HepG2 (cell line): ENCODE measurements around the gene SCN7A. TPM values are rescaled to one million over a fixed set of nuclear protein-coding genes. Genes with fewer than 3 reads are reported as not detected.

Experiments used
- FOXP1 ChIP-seq, 2 experiments: fragments of 450-650 bp in 1 of 2; IDR thresholded peaks; 2 replicates each; pipeline ENCODE4 v1.6.1; 2017 to 2018; ENCODE audit warnings: antibody characterized with exemption in 1 of 2
- HCFC1 ChIP-seq: fragments of 150-350 bp; IDR thresholded peaks from 2 replicates; pipeline ENCODE4 v1.6.1; 2014; ENCODE audit warnings: low read depth, low read length
- HNF4A ChIP-seq: sonication (generic); formaldehyde crosslinking; IDR thresholded peaks from 2 replicates; pipeline ENCODE4 v1.4.0; 2020; ENCODE audit warnings: missing genetic modification reagents
- HOXA7 ChIP-seq: sonication (generic); formaldehyde crosslinking; IDR thresholded peaks from 2 replicates; pipeline ENCODE4 v1.8.1; 2022; ENCODE audit warnings: mild to moderate bottlenecking, missing genetic modification reagents, moderate library complexity
- KLF13 ChIP-seq: sonication (generic); formaldehyde crosslinking; IDR thresholded peaks from 2 replicates; pipeline ENCODE4 v1.4.0; 2020; ENCODE audit warnings: mild to moderate bottlenecking, missing genetic modification reagents
- MEF2D ChIP-seq: sonication (generic); formaldehyde crosslinking; IDR thresholded peaks from 2 replicates; pipeline ENCODE4 v1.5.1; 2020; ENCODE audit warnings: mild to moderate bottlenecking, missing genetic modification reagents
- MXI1 ChIP-seq: IDR thresholded peaks from 3 replicates; pipeline ENCODE4 v1.6.1; 2012; ENCODE audit warnings: low read depth, low read length, inconsistent platforms, borderline replicate concordance
- NFYB ChIP-seq: sonication (generic); formaldehyde crosslinking; IDR thresholded peaks from 2 replicates; pipeline ENCODE4 v1.4.0; 2020; ENCODE audit warnings: missing genetic modification reagents
- NR1H2 ChIP-seq: sonication (generic); formaldehyde crosslinking; IDR thresholded peaks from 2 replicates; pipeline ENCODE4 v1.8.1; 2022; ENCODE audit warnings: low read depth, missing genetic modification reagents, borderline replicate concordance
- ONECUT2 ChIP-seq: sonication (generic); formaldehyde crosslinking; IDR thresholded peaks from 2 replicates; pipeline ENCODE4 v1.4.0; 2020; ENCODE audit warnings: missing genetic modification reagents
- SUZ12 ChIP-seq: fragments of 150-350 bp; IDR thresholded peaks from 2 replicates; pipeline ENCODE4 v1.6.1; 2014; ENCODE audit warnings: low read depth, low read length
- YY1 ChIP-seq: IDR thresholded peaks from 2 replicates; pipeline ENCODE4 v1.6.1; 2011; ENCODE audit warnings: low read length, low read depth, moderate library complexity, mild to moderate bottlenecking; ENCODE audit not compliant: insufficient read depth, insufficient replicate concordance
- ZFP1 ChIP-seq: IDR thresholded peaks from 2 replicates; pipeline ENCODE4 v1.6.1; 2016
- ZFP82 ChIP-seq: sonication (generic); formaldehyde crosslinking; IDR thresholded peaks from 2 replicates; pipeline ENCODE4 v1.5.1; 2020; ENCODE audit warnings: mild to moderate bottlenecking, missing genetic modification reagents, borderline replicate concordance
- ZNF496 ChIP-seq: sonication (generic); formaldehyde crosslinking; IDR thresholded peaks from 2 replicates; pipeline ENCODE4 v1.8.1; 2023; ENCODE audit warnings: mild to moderate bottlenecking, moderate library complexity, missing genetic modification reagents; ENCODE audit not compliant: insufficient replicate concordance
- ZNF567 ChIP-seq: sonication (generic); formaldehyde crosslinking; IDR thresholded peaks from 2 replicates; pipeline ENCODE4 v1.8.1; 2023; ENCODE audit warnings: mild to moderate bottlenecking, missing genetic modification reagents, borderline replicate concordance
- ZNF773 ChIP-seq: sonication (generic); formaldehyde crosslinking; IDR thresholded peaks from 2 replicates; pipeline ENCODE4 v1.4.0; 2020; ENCODE audit warnings: missing genetic modification reagents, borderline replicate concordance
- polyA plus RNA-seq, 8 experiments: library from polyadenylated mRNA; depleted of rRNA in 3 of 8; stranded (reverse) in 7 of 8; unstranded in 1 of 8; fragments of >200 nt; fragmentation: Illumina TruSeq in 4 of 8; extraction: Trizol in 4 of 8; gene quantifications; 2 replicates each; pipeline versions ENCODE4 v1.2.1 to v1.2.3, GENCODE V29; 2011 to 2016; ENCODE audit warnings: low read depth in 4 of 8, missing spikeins in 1 of 8, mixed read lengths in 1 of 8; ENCODE audit not compliant: insufficient read depth in 1 of 8
- total RNA-seq, 5 experiments: library from RNA; depleted of rRNA; stranded (reverse); fragments of >200 nt; fragmentation: Illumina TruSeq; extraction: Trizol; gene quantifications; 2 replicates each; pipeline ENCODE4 v1.2.3, GENCODE V29; 2016; ENCODE audit warnings: low read depth in 1 of 5
- TF ChIP-seq, protein P1 (sequence below): IDR thresholded peaks from 2 replicates; pipeline ENCODE4 v1.6.1; 2016; ENCODE audit warnings: missing genetic modification reagents, missing compliant biosample characterization
- TF ChIP-seq, protein P2 (sequence below): sonication (generic); formaldehyde crosslinking; IDR thresholded peaks from 2 replicates; pipeline ENCODE4 v1.8.0; 2022; ENCODE audit warnings: mild to moderate bottlenecking, missing genetic modification reagents; ENCODE audit not compliant: insufficient replicate concordance
- TF ChIP-seq, protein P3 (sequence below): sonication (generic); formaldehyde crosslinking; IDR thresholded peaks from 2 replicates; pipeline ENCODE4 v1.4.0; 2020; ENCODE audit warnings: missing genetic modification reagents, borderline replicate concordance
- TF ChIP-seq, protein P4 (sequence below): sonication (generic); formaldehyde crosslinking; IDR thresholded peaks from 2 replicates; pipeline ENCODE4 v1.5.0; 2020; ENCODE audit warnings: missing genetic modification reagents
- TF ChIP-seq, protein P5 (sequence below): sonication (generic); formaldehyde crosslinking; IDR thresholded peaks from 2 replicates; pipeline ENCODE4 v1.4.0; 2020; ENCODE audit warnings: mild to moderate bottlenecking, low read depth, missing genetic modification reagents

Gene SCN7A
- total and polyA plus RNA-seq, 2 of the 13 experiments (the other 11 are each of a cell fraction or from before 2014, with no cell fraction given) = 0.01 TPM; not detected in 1

DNA sequence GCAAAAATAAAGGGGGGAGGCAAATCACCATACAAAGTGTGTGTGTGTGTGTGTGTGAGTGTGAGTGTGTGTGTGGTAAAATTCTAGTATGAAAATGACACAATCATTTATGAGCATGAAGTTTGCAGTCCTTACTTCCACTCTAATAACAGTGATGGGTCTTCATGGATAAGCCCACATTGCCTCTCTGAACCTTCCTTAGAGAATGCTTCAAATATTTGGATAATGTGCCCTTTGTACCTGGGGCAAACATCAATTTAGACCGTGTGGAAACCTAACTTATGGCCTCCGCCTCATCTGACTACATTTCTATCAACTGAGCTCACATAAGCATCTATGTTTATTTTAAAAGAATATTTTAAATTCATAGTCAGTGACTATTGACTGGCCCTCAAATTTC, 122.0 kb downstream of the SCN7A start (continued):
- TF ChIP-seq HCFC1 (no peak), HNF4A (CRISPR knock-in tag) (peak; percentile 99), MEF2D (no peak), SUZ12 (no peak), KLF13 (CRISPR knock-in tag) (no peak), HOXA7 (CRISPR knock-in tag) (no peak), NR1H2 (CRISPR knock-in tag) (no peak), ZNF773 (CRISPR knock-in tag) (no peak), YY1 (peak; percentile 28), FOXP1 (IDR thresholded peaks at IDR 0.05) (no peak), FOXP1 (CRISPR knock-in tag; IDR thresholded peaks at IDR 0.05) (peak; percentile 67; the same call in 1 of the 2 replicates), NFYB (no peak), ONECUT2 (CRISPR knock-in tag) (peak; percentile 54), ZNF567 (CRISPR knock-in tag) (no peak), ZNF496 (no peak), MXI1 (peak; percentile 53; the same call in 1 of the 3 replicates), ZFP1 (no peak), ZFP82 (CRISPR knock-in tag) (0 out of 2 replicates have a peak, but pooled peaks have one; percentile 23)
- TF ChIP-seq, protein P1, sequence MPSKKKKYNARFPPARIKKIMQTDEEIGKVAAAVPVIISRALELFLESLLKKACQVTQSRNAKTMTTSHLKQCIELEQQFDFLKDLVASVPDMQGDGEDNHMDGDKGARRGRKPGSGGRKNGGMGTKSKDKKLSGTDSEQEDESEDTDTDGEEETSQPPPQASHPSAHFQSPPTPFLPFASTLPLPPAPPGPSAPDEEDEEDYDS (CRISPR knock-in tag) = 0 out of 2 replicates have a peak, but pooled peaks have one; percentile 30
- TF ChIP-seq, protein P2, sequence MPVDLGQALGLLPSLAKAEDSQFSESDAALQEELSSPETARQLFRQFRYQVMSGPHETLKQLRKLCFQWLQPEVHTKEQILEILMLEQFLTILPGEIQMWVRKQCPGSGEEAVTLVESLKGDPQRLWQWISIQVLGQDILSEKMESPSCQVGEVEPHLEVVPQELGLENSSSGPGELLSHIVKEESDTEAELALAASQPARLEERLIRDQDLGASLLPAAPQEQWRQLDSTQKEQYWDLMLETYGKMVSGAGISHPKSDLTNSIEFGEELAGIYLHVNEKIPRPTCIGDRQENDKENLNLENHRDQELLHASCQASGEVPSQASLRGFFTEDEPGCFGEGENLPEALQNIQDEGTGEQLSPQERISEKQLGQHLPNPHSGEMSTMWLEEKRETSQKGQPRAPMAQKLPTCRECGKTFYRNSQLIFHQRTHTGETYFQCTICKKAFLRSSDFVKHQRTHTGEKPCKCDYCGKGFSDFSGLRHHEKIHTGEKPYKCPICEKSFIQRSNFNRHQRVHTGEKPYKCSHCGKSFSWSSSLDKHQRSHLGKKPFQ = no peak
- TF ChIP-seq, protein P3, sequence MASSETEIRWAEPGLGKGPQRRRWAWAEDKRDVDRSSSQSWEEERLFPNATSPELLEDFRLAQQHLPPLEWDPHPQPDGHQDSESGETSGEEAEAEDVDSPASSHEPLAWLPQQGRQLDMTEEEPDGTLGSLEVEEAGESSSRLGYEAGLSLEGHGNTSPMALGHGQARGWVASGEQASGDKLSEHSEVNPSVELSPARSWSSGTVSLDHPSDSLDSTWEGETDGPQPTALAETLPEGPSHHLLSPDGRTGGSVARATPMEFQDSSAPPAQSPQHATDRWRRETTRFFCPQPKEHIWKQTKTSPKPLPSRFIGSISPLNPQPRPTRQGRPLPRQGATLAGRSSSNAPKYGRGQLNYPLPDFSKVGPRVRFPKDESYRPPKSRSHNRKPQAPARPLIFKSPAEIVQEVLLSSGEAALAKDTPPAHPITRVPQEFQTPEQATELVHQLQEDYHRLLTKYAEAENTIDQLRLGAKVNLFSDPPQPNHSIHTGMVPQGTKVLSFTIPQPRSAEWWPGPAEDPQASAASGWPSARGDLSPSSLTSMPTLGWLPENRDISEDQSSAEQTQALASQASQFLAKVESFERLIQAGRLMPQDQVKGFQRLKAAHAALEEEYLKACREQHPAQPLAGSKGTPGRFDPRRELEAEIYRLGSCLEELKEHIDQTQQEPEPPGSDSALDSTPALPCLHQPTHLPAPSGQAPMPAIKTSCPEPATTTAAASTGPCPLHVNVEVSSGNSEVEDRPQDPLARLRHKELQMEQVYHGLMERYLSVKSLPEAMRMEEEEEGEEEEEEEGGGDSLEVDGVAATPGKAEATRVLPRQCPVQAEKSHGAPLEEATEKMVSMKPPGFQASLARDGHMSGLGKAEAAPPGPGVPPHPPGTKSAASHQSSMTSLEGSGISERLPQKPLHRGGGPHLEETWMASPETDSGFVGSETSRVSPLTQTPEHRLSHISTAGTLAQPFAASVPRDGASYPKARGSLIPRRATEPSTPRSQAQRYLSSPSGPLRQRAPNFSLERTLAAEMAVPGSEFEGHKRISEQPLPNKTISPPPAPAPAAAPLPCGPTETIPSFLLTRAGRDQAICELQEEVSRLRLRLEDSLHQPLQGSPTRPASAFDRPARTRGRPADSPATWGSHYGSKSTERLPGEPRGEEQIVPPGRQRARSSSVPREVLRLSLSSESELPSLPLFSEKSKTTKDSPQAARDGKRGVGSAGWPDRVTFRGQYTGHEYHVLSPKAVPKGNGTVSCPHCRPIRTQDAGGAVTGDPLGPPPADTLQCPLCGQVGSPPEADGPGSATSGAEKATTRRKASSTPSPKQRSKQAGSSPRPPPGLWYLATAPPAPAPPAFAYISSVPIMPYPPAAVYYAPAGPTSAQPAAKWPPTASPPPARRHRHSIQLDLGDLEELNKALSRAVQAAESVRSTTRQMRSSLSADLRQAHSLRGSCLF (CRISPR knock-in tag) = no peak
- TF ChIP-seq, protein P4, sequence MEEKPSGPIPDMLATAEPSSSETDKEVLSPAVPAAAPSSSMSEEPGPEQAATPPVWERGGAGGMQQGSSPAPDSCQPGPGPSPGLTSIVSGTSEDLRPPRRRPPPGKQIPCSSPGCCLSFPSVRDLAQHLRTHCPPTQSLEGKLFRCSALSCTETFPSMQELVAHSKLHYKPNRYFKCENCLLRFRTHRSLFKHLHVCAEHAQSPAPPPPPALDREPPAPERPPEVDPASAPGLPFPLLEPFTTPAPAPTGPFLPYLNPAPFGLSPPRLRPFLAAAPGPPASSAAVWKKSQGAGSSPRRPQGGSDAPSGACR (CRISPR knock-in tag) = no peak
- TF ChIP-seq, protein P5, sequence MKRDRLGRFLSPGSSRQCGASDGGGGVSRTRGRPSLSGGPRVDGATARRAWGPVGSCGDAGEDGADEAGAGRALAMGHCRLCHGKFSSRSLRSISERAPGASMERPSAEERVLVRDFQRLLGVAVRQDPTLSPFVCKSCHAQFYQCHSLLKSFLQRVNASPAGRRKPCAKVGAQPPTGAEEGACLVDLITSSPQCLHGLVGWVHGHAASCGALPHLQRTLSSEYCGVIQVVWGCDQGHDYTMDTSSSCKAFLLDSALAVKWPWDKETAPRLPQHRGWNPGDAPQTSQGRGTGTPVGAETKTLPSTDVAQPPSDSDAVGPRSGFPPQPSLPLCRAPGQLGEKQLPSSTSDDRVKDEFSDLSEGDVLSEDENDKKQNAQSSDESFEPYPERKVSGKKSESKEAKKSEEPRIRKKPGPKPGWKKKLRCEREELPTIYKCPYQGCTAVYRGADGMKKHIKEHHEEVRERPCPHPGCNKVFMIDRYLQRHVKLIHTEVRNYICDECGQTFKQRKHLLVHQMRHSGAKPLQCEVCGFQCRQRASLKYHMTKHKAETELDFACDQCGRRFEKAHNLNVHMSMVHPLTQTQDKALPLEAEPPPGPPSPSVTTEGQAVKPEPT (CRISPR knock-in tag) = no peak
